HL-60/S4 treated with retinoic acid at 250 ng/mL for 4 days and 3 days (cell line): Measurements from ENCODE around the gene C6orf118.

Source experiments
- in situ Hi-C: fragments of 300-500 bp; cut with MboI; formaldehyde crosslinking; loops from 2 replicates; pipeline ENCODE4 v1.7.0; 2022; ENCODE audit warnings: low sequenced_read_pairs

Gene C6orf118

GRCh38 chr6:165308926-165309731 is at the start of gene C6orf118:
Gene C6orf118, minus strand, starts transcription at chr6:165309605. Its CDS starts 19 bp downstream, at chr6:165309586.
- in situ Hi-C loops = no loop called here

DNA sequence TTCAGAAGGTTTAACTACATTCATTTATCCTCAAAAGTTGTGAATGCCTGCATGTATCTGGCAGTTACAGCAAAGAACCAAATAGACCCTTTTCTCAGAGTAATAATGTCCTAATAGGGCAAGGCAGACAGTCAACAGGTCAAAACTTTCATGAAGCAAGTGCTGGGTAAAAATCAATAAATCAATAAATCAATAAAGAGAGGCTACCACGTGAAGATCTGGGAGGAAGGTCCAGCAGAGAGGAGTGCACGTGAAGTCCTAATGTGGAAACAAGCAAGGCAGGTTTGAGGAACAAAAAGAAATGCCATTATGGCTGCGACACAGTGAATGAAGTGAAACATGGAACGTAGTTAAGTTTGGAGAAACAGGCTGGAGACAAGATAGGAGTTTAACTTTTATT is 36.3 kb upstream of the C6orf118 start:
- in situ Hi-C loops = no loop called here

DNA sequence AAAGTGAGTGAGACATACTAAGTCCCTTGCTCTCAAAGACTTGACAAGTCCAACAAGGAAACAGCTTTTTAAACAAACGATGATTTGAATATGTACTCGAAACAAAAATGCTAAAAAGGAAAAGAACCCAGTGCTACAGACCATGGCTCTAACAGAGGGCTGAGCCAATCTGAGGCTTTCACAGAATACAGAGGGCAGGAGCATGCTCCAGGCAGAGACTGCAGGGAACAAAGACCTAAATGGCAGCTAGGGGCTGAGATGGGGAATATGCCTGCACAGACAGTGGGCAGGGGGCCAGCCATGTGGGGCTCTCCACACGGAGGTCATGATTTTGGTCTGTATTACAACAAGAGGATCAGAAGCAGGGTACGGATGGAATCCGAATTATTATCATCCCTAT is 31.1 kb upstream of the C6orf118 start:
- in situ Hi-C loops = no loop called here

- in situ Hi-C loops = no loop called here
Measured at GRCh38 chr6:165325609-165326008, 16.2 kb upstream of the C6orf118 start.

GRCh38 chr6:165321555-165322145 is 12.2 kb upstream of the C6orf118 start:
- in situ Hi-C loops = no loop called here

GRCh38 chr6:165321150-165321549 is 11.7 kb upstream of the C6orf118 start:
- in situ Hi-C loops = no loop called here

GRCh38 chr6:165317723-165318122 is 8.3 kb upstream of the C6orf118 start:
- in situ Hi-C loops = no loop called here

- in situ Hi-C loops = no loop called here
Measured at GRCh38 chr6:165306955-165307354, 2.5 kb downstream of the C6orf118 start.

GRCh38 chr6:165301372-165302246 is 7.8 kb downstream of the C6orf118 start:
- in situ Hi-C loops = no loop called here

- in situ Hi-C loops = no loop called here
Measured at GRCh38 chr6:165300422-165300936, 8.9 kb downstream of the C6orf118 start.

- in situ Hi-C loops = no loop called here
Measured at GRCh38 chr6:165298875-165299274, 10.5 kb downstream of the C6orf118 start.

DNA sequence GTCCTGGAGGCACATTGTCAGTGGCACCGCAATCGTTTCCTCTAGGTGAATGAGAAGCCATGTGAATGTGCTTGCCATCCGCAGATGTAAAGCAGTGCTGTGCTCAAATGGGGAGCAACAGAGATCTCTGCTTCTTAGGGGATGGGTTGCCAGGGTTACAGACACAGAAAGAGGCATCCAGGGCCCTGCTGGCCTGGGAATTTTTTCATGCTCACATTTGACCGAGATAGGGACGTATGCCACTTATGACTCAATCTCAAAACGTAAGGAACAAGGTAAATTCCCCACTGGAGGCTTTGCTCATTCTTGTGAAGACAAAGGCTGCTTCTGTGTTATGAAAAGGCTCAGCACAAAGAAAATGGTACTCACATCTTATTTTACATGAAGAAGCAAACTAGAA is 11.0 kb downstream of the C6orf118 start:
- in situ Hi-C loops = no loop called here

DNA sequence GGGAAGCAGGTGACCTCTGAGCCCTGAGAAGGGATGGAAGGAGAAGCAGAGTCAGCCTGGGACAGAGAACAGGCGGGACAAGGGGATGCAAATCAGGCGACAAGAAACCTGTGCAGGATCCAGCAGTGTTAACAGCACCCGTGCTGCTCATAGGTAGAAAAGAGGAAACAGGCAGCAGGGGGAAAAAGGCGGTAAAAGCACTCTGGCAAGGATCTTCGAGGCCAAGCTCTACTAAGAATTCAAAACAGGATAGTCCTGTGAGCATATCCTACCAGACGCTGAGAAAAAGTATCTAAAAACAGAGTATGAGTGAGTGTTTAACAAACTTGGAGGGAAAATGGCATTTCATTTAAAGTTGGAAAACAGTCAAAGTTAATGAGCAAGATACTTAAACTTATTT is 16.7 kb downstream of the C6orf118 start:
- in situ Hi-C loops = no loop called here

- in situ Hi-C loops = no loop called here
Measured at GRCh38 chr6:165274611-165275010, 34.8 kb downstream of the C6orf118 start.

GRCh38 chr6:165272585-165272984 is 36.8 kb downstream of the C6orf118 start:
- in situ Hi-C loops = no loop called here

- in situ Hi-C loops = no loop called here
Measured at GRCh38 chr6:165268987-165269386, 40.4 kb downstream of the C6orf118 start.

DNA sequence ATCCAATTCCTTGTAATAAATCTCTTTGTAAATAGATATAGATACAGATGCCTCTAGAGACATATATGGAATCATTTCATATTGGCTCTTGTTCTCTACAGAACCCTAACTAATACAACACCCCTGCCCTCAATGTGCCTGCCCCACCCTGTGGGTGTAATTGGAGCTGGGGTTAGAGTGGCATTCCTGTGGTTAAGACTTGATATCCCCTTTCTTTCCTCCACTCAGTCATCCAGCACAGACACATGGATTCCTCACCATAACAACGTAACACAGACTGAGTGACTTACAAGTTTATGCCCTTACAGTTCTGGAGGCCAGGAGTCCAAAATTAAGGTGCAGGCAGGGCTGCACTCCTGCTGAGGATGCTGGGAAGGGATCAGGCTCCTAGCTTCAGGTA is 42.8 kb downstream of the C6orf118 start:
- in situ Hi-C loops = no loop called here

DNA sequence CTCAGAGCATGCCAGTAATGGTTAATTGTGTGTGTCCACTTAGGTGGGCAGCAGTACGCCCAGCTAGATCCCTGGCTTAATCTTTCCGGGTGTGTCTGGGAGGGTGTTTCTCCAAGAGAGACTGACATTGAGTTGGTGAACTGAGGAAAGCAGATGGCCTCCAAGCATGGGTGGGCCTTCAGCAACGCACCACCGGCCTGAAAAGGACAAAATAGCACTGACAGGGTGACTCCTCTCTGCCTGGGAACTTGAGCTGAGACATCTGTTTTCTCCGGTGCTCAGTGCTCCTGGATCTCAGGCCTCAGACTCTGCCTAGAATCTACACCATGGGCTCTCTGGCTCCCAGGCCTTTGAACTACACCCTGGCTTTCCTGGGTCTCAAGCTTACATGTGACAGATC is 43.2 kb downstream of the C6orf118 start:
- in situ Hi-C loops = no loop called here

GRCh38 chr6:165260462-165260861 is 48.9 kb downstream of the C6orf118 start:
- in situ Hi-C loops = no loop called here

- in situ Hi-C loops = no loop called here
Measured at GRCh38 chr6:165249808-165250207, 59.6 kb downstream of the C6orf118 start.

- in situ Hi-C loops = no loop called here
Measured at GRCh38 chr6:165245701-165246100, 63.7 kb downstream of the C6orf118 start.
